Ecto neural progenitor cell (in vitro differentiated cells): Measurements from ENCODE around the gene CCN6.
"Not testable (repeated sequence)": the region's sequence is repeated elsewhere in the genome, so short reads cannot be mapped to it uniquely, and the experiment has no call there.

ENCODE experiments used
- DNase-seq: peaks from one replicate; pipeline ENCODE4 v3.0.0-alpha.2; 2018; ENCODE audit warnings: low spot score

Gene CCN6

GRCh38 chr6:112051251-112051740 lies 2.6 kb upstream of the CCN6 start:
- DNase-seq = not testable (repeated sequence)

- no peak for DNase-seq
Observed at GRCh38 chr6:112054555-112055190, 769 bp downstream of the CCN6 start.

GRCh38 chr6:112058243-112059032 lies 4.5 kb downstream of the CCN6 start:
- DNase-seq = no peak

GRCh38 chr6:112061605-112062004 lies 7.7 kb downstream of the CCN6 start:
- DNase-seq = no peak

GRCh38 chr6:112062966-112063365 lies 9.1 kb downstream of the CCN6 start:
- DNase-seq = no peak

- no peak for DNase-seq
Observed at GRCh38 chr6:112065426-112065986, 11.6 kb downstream of the CCN6 start.

GRCh38 chr6:112066606-112067005 lies 12.7 kb downstream of the CCN6 start:
- no peak for DNase-seq

- no peak for DNase-seq
Observed at GRCh38 chr6:112081569-112081968, 27.7 kb downstream of the CCN6 start.

GRCh38 chr6:112085286-112086065 lies 31.6 kb downstream of the CCN6 start:
- DNase-seq = no peak

GRCh38 chr6:112086744-112087135 lies 32.8 kb downstream of the CCN6 start:
- DNase-seq = no peak

- DNase-seq = peak; percentile 93
Observed at GRCh38 chr6:112087136-112087911, 33.4 kb downstream of the CCN6 start, which contains the start of the genes FAM229B and TUBE1. Gene FAM229B, plus strand, starts transcription at chr6:112087591. Its CDS starts 11,693 bp downstream, at chr6:112099284. Gene TUBE1, minus strand, starts transcription at chr6:112087482. Its CDS starts 48 bp downstream, at chr6:112087434.

- DNase-seq = no peak
Observed at GRCh38 chr6:112087916-112088315, 34.0 kb downstream of the CCN6 start.

GRCh38 chr6:112096901-112097300 lies 43.0 kb downstream of the CCN6 start:
- no peak for DNase-seq

GRCh38 chr6:112100561-112100960 lies 46.7 kb downstream of the CCN6 start:
- DNase-seq = no peak

GRCh38 chr6:112106026-112106425 lies 52.1 kb downstream of the CCN6 start:
- DNase-seq = not testable (repeated sequence)

- no peak for DNase-seq
Observed at GRCh38 chr6:112106562-112106961, 52.7 kb downstream of the CCN6 start.

- DNase-seq = no peak
Observed at GRCh38 chr6:112109262-112109661, 55.4 kb downstream of the CCN6 start.

- no peak for DNase-seq
Observed at GRCh38 chr6:112113431-112113830, 59.5 kb downstream of the CCN6 start.

- no peak for DNase-seq
Observed at GRCh38 chr6:112113918-112114317, 60.0 kb downstream of the CCN6 start.

GRCh38 chr6:112114577-112115223 lies 60.8 kb downstream of the CCN6 start:
- DNase-seq = no peak

GRCh38 chr6:112116221-112116620 lies 62.3 kb downstream of the CCN6 start:
- DNase-seq = no peak
